H1 (cell line): Measurements from ENCODE around the gene TADA2B. TPM values are rescaled to one million over a fixed set of nuclear protein-coding genes. Genes with fewer than 3 reads are reported as not detected.

ENCODE experiments used
- BACH1 ChIP-seq: IDR thresholded peaks from 2 replicates; pipeline ENCODE4 v1.6.1; 2012; ENCODE audit warnings: low read length, improper control_type of control experiment
- CHD7 ChIP-seq: fragments of 300-600 bp; sonication (generic); IDR thresholded peaks from 2 replicates; pipeline ENCODE4 v1.7.1; 2012; ENCODE audit warnings: low read length, moderate library complexity, mild to moderate bottlenecking, inconsistent platforms; ENCODE audit not compliant: insufficient replicate concordance
- CREB1 ChIP-seq: IDR thresholded peaks from 2 replicates; pipeline ENCODE4 v1.6.1; 2012; ENCODE audit warnings: inconsistent platforms
- EP300 ChIP-seq, 2 experiments: IDR thresholded peaks; 1 replicate in 1 of 2; 2 replicates in 1 of 2; pipeline ENCODE4 v1.6.1; 2011 to 2012; ENCODE audit warnings: low read depth in 2 of 2, low read length in 2 of 2, mild to moderate bottlenecking in 2 of 2, borderline replicate concordance in 1 of 2, inconsistent platforms in 1 of 2, moderate library complexity in 1 of 2
- EZH2 ChIP-seq: fragments of 200-600 bp; sonication (generic); IDR thresholded peaks from 2 replicates; pipeline ENCODE4 v1.7.1; 2012; ENCODE audit warnings: low read depth, mild to moderate bottlenecking, moderate library complexity, low read length, inconsistent platforms; ENCODE audit not compliant: severe bottlenecking
- GTF2F1 ChIP-seq: IDR thresholded peaks from 2 replicates; pipeline ENCODE4 v1.6.1; 2012; ENCODE audit warnings: low read depth, low read length, improper control_type of control experiment, borderline replicate concordance
- JUN ChIP-seq: IDR thresholded peaks from 2 replicates; pipeline ENCODE4 v1.6.1; 2011; ENCODE audit warnings: low read depth, mild to moderate bottlenecking, improper control_type of control experiment, low read length
- KDM5A ChIP-seq: fragments of 200-600 bp; IDR thresholded peaks from 2 replicates; pipeline ENCODE4 v1.7.1; 2012; ENCODE audit warnings: mild to moderate bottlenecking, low read length, inconsistent platforms, mixed read lengths
- RAD21 ChIP-seq, 2 experiments: IDR thresholded peaks in 1 of 2; conservative IDR thresholded peaks in 1 of 2; 2 replicates each; pipeline ENCODE4 v1.6.1; 2011; ENCODE audit warnings: low read depth in 2 of 2, low read length in 2 of 2, improper control_type of control experiment in 1 of 2, inconsistent platforms in 1 of 2, mild to moderate bottlenecking in 1 of 2, moderate library complexity in 1 of 2
- RXRA ChIP-seq: IDR thresholded peaks from 2 replicates; pipeline ENCODE4 v1.6.1; 2011; ENCODE audit warnings: low read depth, mild to moderate bottlenecking, low read length, moderate library complexity; ENCODE audit not compliant: insufficient read depth
- SP1 ChIP-seq: IDR thresholded peaks from 2 replicates; pipeline ENCODE4 v1.6.1; 2011; ENCODE audit warnings: low read depth, low read length
- TAF7 ChIP-seq: optimal IDR thresholded peaks from 2 replicates; pipeline ENCODE3; 2011; ENCODE audit warnings: low read depth, mild to moderate bottlenecking, inconsistent platforms, low read length, moderate library complexity, borderline replicate concordance
- polyA plus RNA-seq, 7 experiments: library from polyadenylated mRNA; depleted of rRNA in 3 of 7; stranded (reverse) in 5 of 7; unstranded in 2 of 7; fragments of >200 nt in 5 of 7; fragments of 200-250 nt in 2 of 7; gene quantifications; 1 replicate in 5 of 7; 2 replicates in 1 of 7; 4 replicates in 1 of 7; pipeline versions ENCODE4 v1.2.1 to v1.2.3, GENCODE V29; 2011 to 2013; ENCODE audit warnings: missing spikeins in 2 of 7, mixed read lengths in 2 of 7
- total RNA-seq: library from RNA; stranded (reverse); fragmentation: NEBNext Ultra II Directional; extraction: Animal tissue kit (Norgen Biotek cat#: 25700); gene quantifications from 2 replicates; pipeline ENCODE4 v1.2.1, GENCODE V29; 2021

TADA2B gene
- total and polyA plus RNA-seq, 2 of the 8 experiments (the other 6 are each of a cell fraction or from before 2014, with no cell fraction given) = 5.7 to 12.1 TPM

GRCh38 chr4:7051905-7052304 lies 8.7 kb downstream of the TADA2B start (continued):
- no peak for TF ChIP-seq CHD7
- TF ChIP-seq BACH1 = no peak
- no peak for TF ChIP-seq SP1
- TF ChIP-seq JUN = no peak
- TF ChIP-seq TAF7 = no peak
- no peak for TF ChIP-seq GTF2F1
- no peak for TF ChIP-seq KDM5A
- no peak for TF ChIP-seq EZH2
- TF ChIP-seq CREB1 = no peak
- TF ChIP-seq RXRA = no peak
- no peak for TF ChIP-seq RAD21 (IDR thresholded peaks at IDR 0.05 in 1 of 2, conservative IDR thresholded peaks at IDR 0.05 in 1 of 2; ENCODE audit: low read depth in 2 of 2, low read length in 2 of 2)
- no peak for TF ChIP-seq EP300 (IDR thresholded peaks at IDR 0.05; ENCODE audit: borderline replicate concordance in 1 of 2, low read depth in 2 of 2, low read length in 2 of 2)
